GM11168 (cell line): Measurements from ENCODE around the gene ENTPD1.
"Not testable (repeated sequence)": the region's sequence is repeated elsewhere in the genome, so short reads cannot be mapped to it uniquely, and the experiment has no call there.

Source experiments
- in situ Hi-C: fragments of 300-500 bp; cut with MboI; formaldehyde crosslinking; loops from one replicate; pipeline ENCODE4 v1.12.0; 2022; ENCODE audit warnings: low sequenced_read_pairs; ENCODE audit not compliant: unreplicated experiment

The ENTPD1 gene

DNA sequence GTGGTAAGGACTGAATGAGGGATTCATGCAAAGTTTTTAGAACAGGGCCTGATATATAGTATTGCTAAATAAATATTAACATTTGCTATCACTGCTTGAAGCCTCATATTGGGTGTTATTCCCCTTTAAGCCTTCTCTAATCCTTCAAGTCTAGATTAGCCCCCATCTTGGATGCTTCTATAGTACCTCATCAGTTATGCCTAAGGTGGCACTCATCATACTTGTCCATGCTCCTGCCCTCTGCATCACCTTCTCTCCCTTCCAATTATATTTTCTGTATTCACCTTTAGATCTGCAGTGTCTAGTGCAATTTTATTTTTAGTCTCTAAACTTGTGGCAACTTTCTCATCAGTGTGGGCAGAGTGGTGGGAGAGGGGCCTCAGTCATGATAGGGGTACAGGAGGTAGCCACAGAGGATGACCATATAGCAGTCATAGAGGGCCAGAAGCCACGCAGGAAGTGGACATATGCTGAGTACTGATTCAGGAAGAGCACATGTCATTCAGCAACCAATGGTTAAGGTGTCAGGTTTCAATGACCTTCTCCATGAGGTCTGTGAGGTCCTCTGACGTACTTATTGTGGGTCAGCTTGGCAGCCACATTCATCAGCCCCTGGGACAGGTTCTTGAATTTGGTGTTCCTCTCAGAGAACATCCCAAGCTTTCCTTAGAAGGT is 2.5 kb downstream of the ENTPD1 start:
- in situ Hi-C loops = no loop called here

DNA sequence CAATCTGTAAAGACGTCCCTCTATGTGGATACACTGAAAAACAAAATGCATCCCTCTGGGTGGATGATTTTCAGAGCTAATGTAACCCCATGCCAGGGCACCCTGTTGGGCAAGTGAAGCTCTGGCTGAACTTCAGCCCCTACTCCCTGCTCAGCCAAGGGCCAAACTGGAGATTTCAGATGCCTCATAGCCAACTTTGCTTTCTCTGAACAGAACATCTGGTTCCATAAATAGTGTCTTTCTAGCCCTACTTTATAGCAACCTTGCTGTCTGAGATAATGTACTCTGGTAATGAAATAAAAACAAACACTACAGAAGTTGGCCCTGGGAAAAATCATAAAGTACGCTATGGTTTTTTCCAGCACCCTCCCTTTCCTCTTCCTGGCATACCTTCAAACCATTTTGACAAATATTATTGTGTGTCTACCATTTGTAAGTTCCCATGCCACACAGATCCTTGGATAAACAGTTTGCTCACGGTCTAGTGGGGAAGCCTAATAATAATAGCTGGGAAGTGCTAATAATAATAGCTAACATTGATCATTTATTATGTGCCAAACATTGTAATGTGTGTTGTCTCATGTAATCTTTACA is 3.4 kb downstream of the ENTPD1 start:
- in situ Hi-C loops = no loop called here

DNA sequence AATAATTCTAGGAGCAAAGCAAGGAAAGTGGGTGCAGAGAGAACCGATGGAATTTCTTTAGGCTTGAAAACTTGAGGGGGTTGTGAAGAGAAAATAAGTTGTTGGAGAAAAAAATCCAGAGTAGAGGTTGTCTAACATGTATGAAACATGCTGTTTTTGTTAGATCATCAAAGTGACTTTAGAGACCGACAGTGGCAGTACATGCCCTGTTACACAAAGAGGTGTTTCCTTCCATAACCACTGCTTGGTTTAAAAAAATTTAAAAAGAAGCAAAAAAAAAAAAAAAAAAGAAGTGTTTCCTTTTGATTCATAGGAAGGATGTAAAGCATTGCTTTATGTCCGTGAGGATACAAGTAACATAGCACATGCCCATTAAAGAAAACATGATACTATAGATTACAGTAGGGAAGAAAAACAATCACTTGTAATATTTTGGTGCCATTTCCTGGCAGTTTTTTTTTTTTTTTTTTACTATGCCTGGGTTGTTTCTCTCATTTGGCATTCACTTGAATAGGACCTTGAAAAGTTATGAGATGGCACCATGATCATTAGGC is 6.1 kb downstream of the ENTPD1 start:
- in situ Hi-C loops = loop anchor here (5.0 kb wide), 1 partner anchor 70 kb away; no protein-coding TSS in a partner anchor

DNA sequence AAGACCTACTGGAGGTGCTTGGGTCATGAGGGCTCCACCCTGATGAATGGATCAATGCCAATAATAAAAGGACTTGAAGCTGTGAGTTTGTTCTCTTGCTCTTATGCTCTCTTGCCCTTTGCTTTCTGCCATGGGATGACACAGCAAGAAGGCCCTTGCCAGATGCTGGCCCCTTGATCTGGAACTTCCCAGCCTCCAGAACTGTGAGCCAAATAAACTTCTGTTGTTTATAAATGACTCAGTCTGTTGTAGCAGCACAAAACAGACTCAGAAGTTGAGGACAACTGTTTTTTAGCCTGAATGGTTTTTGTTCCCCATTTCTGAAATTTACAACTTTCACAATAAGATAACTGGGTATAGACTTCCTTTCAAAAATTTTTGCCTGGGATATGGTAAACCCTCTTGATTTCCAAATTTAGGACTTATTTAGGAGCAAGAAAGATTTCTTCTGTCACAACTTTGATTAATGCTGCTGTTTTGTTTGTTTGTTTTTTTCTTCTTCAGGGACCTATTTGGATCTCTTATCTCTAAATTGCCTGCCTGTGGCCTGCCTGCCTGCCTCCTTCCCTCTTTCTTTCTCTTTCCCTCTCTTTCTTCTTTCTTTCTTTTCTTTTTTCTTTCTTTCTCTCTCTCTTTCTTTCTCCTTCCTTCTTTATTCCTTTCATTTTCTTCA is 12.1 kb downstream of the ENTPD1 start:
- in situ Hi-C loops = no loop called here

DNA sequence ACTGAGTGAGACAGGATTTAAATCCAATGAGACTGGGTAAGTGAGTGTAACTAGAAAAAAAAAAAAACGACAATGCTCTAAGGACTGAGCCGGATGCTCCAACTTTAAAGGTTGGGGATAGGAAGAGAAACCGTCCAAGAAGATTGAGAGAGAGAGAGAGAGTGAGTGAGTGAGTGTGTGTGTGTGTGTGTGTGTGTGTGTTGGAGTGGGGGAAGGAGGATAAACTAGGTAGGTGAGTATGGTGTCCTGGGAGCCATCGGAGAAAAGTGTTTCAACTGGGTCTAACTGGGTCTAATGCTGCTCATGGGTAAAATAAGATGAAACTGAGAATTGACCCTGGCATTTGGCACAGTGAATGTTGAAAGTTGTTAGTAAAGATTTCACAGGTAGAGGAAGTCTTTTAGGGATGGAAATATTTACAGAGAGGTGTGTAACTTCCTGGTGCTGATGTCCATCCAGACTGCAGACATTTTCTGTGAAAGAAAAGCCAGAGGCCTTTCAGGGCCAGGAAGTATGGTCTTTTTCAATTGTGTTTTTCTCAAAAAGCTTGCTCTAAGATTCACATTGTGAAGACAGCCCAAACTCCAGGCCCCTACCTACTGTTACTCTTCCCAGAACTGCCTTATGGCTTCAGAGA is 14.2 kb downstream of the ENTPD1 start:
- in situ Hi-C loops = no loop called here

DNA sequence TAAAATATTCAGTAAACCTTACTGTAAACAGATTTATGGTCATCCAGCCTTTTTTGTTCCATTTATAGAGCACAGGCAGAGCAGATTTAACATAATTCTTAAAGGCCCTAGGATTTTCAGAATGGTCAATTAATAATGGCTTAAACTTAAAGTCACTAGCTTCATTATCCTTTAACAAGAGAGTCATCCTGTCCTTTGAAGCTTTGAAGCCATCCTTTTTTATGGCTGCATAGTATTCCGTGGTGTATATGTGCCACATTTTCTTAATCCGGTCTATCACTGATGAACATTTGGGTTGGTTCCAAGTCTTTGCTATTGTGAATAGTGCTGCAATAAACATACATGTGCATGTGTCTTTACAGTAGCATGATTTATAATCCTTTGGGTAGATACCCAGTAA is 17.5 kb downstream of the ENTPD1 start:
- in situ Hi-C loops = not testable (repeated sequence)

DNA sequence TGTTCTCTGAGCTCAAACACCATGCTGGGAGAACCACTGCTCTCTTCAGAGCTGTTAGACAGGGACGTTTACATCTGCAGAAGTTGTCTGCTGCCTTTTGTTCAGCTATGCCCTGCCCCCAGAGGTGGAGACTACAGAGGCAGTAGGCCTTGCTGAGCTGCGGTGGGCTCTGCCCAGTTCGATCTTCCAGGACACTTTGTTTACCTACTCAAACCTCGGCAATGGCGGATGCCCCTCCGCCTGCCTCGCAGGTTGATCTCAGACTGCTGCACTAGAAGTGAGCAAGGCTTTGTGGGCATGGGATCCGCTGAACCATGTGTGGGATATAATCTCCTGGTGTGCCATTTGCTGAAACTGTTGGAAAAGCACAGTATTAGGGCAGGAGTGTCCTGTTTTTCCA is 21.7 kb downstream of the ENTPD1 start:
- in situ Hi-C loops = not testable (repeated sequence)

DNA sequence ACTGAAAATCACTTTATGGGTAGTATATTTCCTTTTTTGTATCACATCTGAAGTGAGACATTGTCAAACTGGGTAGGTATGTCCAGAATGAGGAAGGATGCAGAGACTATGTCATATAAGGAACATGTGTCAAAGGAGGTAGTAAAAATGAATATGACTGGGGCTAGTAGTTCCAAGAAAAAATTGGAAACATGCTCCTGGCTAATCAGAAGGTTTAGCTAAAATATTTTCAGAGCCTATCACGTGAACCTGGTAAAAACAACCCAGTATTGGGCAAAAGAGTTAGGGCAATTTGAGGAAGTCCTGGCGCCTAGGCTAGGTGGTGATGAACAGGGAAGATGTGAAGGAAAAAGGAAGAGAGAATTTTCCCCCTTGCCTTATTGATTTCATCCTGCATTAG is 26.4 kb downstream of the ENTPD1 start:
- in situ Hi-C loops = no loop called here

DNA sequence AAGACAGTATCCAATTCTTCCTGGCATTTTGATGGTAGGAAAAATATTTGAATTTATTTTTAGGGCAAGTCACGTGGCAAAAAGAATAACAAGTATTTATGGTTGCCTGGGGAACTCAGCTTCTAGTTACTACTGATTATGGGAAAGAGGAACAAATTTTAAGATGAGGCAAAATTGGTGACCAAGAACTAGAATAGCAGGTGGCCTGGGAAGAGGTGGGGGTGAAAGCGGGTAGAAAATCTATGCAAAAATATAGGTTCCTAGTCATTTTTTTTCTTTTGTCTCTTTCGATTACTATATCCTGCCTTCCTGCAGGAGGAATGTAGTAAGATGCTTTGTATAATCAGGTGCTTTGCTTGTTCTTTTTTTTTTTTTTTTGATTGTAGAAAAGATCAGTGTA is 27.8 kb downstream of the ENTPD1 start:
- in situ Hi-C loops = no loop called here

DNA sequence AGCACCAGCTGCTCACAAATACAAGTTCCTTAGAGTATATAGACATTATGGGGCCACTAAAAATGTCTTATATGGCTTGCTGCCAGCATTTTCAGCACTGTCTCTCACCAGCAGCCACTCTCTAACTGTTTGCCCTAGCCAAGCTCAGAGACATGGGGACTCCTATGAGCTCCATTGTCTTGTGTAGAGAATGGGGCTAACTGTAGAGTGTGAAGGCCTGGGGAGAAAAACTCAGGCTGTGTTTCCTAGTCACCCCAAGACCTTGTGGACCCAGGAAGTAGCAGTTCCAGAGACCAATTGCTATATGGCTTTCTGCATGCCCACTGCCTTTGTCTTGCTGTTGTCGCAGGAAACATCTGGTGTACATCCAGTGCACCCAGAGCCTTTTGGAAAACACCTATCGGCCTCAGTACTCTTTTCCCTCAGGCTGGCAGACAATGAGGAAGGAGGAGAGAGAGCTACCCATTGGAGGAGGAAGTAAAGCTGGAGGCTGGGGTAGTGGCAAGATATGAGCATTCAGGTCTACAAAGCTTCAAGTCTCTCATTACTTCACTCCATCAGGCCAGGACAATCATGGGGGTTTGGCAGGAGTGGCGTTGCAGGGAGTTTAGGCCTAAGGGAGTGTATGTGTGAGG is 28.4 kb downstream of the ENTPD1 start:
- in situ Hi-C loops = no loop called here

DNA sequence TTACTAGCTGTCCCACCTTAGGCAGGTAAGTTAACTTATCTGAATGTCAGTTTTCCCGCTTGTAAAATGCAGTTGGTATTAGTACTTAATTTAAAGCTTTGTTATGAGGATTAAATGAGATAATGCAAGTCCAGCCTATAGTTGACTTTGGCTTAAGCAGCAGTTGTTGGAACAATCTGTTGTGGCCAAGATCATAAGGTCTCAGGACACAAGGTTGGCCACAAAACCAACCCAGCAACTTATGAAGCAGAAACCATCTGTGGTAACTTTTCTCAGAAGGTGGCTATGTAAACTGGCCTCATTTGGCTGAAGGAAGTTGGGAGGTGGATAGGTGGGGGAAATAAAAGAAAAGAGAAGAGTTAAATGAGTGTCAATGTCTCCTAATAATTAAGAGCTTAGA is 29.4 kb downstream of the ENTPD1 start:
- in situ Hi-C loops = no loop called here

DNA sequence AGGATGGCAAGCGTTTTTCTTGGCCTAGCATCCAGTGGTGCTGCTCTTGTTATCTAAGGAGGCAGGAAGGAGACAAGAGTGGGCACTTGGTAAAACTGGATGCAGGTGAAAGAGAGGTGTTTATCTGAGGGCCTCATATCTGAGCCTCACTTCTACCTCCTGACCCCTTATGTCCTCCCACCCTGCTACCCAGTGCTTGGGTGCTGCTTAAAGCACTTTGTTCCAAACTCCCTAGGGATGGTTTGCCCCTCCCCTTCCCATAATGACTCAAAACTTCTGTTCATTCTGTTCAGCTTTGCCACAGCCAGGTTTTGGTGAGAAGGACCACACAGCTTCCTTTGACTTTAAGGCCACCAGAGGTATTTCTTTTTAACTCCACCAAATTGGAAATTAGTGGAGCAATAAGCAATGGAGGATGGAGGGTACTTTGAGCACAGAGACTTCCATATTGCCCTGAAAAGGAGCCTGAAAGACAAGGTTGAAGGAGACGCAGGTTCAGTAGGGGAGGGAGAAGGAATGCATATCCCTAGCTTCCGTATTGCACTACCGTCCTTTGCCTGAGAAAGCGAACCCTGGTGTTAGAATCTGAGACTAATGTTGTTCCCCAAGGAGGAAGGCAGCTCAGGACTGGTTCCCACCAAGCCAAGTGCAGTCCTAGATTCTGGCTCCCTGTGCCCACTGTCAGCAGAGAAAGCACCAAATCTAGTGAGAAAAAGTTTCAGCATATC is 30.1 kb downstream of the ENTPD1 start:
- in situ Hi-C loops = no loop called here

DNA sequence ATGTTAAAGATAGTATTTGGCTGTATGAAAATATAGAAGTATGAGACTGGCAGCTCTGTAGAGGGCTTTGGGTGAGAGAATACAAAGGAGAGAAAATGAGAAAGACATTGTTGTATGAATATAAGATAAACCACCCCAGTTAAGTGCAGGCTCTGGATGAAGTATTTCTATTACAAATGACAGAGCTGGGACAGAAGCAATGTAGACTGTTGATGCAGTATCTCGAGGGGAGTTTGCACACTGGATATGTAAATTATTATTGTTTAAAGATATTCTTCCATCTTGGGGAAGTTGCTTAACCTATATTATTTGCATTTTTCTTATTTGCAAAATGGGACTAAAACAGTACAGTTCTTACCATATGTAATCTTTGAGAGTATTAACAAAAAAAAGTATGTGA is 31.5 kb downstream of the ENTPD1 start:
- in situ Hi-C loops = no loop called here

DNA sequence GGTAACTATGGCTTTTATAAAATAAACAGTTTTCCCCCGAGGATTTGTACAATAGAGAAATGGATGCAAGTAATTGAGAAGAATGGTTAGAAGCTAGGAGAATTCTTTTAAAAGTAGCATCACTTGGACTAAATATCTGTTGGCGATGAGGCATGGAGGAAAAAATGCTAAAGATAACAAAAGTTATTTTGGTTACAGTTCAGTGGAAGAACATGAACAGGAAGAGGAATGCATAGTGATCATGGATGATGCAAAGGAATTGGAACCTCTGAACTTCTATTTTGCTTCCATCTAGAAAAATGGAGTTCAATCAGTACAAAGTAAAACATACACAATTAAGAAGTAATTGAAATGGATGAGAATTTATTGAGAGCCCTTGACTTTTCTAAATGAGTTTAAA is 32.9 kb downstream of the ENTPD1 start:
- in situ Hi-C loops = no loop called here

DNA sequence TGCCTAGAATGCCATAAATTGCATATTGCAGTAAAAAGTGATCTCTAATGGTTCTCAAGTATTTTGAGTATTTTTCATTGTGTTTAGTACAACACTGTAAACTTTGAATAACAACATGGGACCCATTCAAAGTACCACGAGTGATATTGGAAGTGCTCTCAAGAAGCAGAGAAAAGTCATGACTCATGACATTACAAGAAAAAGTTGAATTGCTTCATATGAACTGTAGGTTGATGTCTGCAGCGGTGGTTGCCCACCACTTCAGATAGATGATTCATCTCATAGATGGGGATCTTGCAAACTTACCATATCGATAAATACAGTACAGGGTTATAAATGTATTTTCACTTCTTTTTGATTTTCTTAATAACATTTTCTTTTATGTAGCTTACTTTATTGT is 33.9 kb downstream of the ENTPD1 start:
- in situ Hi-C loops = no loop called here

DNA sequence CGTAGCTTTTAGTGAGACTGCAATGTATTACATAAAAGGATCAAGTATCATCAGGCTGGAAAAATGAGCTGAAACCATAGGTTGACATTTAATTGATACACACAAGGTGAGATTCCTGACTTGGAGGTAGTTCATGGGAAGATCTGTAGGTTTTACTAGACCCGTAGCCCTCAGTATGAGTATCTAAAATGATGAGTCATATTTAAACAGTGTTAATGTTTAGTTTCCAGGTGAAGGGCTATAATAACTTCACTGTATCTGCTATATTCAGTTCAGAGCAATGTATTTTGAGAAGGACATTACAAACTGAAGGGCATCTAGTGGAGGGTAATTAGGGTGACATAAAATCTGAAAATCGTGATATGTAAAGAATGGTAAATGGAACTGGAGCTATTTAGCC is 35.0 kb downstream of the ENTPD1 start:
- in situ Hi-C loops = no loop called here

DNA sequence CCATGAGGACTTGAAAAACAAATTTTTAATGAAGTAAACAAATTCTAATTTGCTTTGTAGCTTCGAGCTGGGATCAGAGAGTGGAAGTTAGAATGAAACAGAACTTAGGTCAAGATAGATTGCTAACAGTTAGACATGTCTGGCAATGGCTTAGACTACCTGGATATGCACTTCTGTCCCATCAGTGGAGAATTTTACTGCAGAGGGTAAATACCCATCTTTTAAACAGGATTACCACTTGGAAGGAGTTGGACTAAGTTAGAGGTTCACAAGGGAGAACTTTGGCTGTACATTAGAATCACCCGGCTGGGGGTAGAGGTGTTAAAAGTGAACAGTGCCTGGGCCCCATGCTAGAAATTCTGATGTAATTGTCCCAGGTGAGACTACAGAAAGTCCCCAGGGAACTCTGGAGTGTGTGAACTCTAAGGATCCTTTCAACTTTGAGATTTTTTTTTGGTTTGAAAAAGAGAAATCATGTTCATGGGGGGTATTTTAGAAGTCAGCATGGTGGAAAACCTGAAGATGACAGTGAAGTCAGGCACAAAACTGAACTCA is 35.5 kb downstream of the ENTPD1 start:
- in situ Hi-C loops = no loop called here

DNA sequence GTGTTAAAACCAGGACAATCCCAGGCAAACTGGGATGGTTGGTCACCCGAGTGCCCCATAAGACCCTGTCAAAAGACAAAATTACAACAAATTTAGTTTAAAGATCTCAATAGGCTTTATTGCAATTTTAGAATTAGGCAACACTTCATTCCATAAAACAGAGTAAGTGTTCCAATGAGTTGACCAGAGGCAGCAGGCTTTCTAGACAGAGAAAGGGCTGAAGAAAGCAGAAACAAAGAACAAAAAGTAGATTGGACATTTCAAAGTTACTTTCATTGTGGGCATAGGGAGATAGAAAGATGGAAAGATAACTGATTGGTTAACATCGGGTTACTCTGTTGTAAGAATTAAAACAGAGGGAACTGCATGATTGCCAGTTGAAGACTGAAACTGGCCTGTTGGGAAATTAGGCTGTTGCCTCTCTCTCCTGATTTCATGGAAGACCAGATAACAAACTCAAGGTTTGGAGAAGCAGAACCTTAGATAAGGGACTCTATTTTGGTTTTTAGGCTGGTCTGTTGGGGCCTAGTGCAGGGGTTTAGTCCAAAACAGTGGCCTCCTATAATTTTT is 36.3 kb downstream of the ENTPD1 start:
- in situ Hi-C loops = no loop called here

DNA sequence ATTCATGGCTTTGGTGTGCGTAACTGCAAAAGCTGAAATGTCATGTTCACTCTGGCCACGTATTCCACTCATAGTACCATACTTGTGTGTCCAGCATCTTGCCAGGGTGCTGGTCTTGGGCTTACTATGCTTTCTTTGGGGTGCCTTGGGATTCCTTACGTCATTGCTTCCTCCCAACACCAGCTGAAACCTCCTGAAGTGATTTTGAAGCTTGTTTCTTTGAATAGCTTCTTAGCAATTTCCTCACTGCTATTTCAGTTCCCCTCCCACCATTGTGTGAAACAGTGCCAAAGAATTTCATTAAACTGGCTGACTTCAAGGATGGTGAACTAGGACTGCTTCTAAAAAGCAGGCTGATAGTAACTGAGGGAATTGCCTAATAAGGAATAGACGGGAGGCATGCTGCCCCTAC is 36.9 kb downstream of the ENTPD1 start:
- in situ Hi-C loops = no loop called here
